NB4 (cell line): ENCODE measurements around the gene ANKRD26.

Experiments
- DNase-seq: peaks from one replicate; pipeline ENCODE4 v3.0.0; 2010; ENCODE audit warnings: low read depth
- H3K4me3 ChIP-seq: one replicate; pipeline ENCODE4 v1.5.1; 2011; ENCODE audit warnings: mild to moderate bottlenecking, low read depth, low read length, moderate library complexity
- MAX ChIP-seq: IDR thresholded peaks from 2 replicates; pipeline ENCODE4 v1.6.1; 2011; ENCODE audit warnings: low read depth, low read length
- MYC ChIP-seq: IDR thresholded peaks from 2 replicates; pipeline ENCODE4 v1.6.1; 2011; ENCODE audit warnings: low read depth, low read length
- POLR2A ChIP-seq: IDR thresholded peaks from 2 replicates; pipeline ENCODE4 v1.6.1; 2011; ENCODE audit warnings: mild to moderate bottlenecking; ENCODE audit not compliant: insufficient read length; ENCODE audit errors: extremely low read depth
- TF ChIP-seq, protein P1 (sequence below): IDR thresholded peaks from one replicate; pipeline ENCODE4 v1.5.1; 2012; ENCODE audit warnings: low read depth, low read length

The ANKRD26 gene

DNA sequence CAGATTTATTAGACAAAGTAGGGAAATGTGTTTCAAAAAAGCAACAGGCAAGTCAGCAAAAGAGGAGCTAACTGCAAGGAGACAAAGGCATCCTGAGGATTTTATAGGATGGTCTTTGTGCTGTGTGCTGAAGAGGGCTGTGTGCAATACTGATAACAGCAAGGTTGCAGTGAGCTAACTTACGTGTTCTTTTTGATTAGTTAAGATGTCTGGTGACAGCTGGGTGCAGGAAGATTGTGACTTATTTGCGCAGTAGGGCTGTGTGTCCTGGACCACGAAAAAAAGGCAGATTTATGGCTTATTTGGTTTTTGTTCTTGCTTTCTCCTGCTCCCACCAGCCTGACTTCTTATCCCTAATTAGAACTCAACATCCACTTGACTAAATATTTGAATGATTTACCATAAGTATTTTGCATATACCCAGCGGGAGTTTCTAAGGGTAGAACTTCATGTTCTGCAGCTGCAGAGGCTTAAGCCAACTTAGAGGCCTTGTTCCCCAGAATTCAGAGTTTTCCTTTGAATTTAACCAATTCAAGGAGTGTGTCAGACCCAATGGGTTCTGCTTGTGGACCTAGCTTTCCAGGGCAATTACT, 119.0 kb downstream of the ANKRD26 start:
- DNase-seq, result no peak
- H3K4me3 ChIP-seq, result no peak overlapping the region
- TF ChIP-seq POLR2A (no peak), MYC (no peak), MAX (no peak)
- TF ChIP-seq, protein P1, sequence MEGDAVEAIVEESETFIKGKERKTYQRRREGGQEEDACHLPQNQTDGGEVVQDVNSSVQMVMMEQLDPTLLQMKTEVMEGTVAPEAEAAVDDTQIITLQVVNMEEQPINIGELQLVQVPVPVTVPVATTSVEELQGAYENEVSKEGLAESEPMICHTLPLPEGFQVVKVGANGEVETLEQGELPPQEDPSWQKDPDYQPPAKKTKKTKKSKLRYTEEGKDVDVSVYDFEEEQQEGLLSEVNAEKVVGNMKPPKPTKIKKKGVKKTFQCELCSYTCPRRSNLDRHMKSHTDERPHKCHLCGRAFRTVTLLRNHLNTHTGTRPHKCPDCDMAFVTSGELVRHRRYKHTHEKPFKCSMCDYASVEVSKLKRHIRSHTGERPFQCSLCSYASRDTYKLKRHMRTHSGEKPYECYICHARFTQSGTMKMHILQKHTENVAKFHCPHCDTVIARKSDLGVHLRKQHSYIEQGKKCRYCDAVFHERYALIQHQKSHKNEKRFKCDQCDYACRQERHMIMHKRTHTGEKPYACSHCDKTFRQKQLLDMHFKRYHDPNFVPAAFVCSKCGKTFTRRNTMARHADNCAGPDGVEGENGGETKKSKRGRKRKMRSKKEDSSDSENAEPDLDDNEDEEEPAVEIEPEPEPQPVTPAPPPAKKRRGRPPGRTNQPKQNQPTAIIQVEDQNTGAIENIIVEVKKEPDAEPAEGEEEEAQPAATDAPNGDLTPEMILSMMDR, result no peak

DNA sequence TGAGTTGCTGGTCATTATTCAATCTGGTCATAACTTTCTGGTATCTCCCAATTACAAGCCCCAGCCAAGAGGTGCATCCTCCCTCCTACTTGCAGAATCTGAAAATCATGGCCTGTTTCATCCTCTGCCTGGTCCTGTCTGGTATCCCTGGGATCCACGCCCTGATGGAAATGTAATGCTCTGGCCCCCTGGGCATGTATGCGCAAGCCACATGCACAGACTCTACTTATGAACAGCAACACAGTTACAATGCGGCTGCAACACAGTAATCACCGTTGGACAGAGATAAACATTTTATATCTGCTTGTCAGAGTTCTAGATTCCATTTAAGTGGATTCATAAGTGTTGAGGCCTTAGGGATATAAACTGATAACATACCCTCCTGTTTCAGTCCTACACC, 121.8 kb downstream of the ANKRD26 start:
- no peak overlapping the region for H3K4me3 ChIP-seq
- DNase-seq, result no peak

DNA sequence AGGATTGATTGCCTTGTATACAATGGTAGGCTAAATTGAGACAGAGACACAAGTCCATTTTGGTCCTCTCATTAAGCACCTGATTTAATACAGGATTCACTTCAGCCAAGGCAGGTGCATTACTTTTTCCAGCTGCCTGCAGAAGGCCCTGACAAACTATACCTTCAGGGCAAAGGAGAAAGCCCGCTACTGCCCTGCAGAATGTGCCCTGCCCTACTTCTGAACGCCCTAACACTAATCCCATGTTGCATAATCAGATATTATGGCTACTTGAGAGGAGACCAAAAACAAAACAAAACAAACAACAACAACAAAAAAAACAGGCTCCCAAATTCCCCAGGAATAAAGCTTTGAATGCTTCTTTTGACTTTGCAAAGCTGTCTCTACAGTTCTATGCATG, 122.7 kb downstream of the ANKRD26 start:
- no peak for DNase-seq
- no peak overlapping the region for H3K4me3 ChIP-seq
- TF ChIP-seq, protein P1, result no peak
- TF ChIP-seq POLR2A (no peak), MAX (no peak), MYC (no peak)

More for the DNA sequence above, 121.8 kb downstream of the ANKRD26 start:
- TF ChIP-seq POLR2A (no peak), MAX (no peak), MYC (no peak)
- TF ChIP-seq, protein P1, result no peak

- TF ChIP-seq POLR2A (no peak), MAX (no peak), MYC (no peak)
- TF ChIP-seq, protein P1, result no peak
- H3K4me3 ChIP-seq, result no peak overlapping the region
- DNase-seq, result no peak
Measured at GRCh38 chr10:26970667-26971066, 129.6 kb downstream of the ANKRD26 start.

GRCh38 chr10:26969145-26969926, 131.0 kb downstream of the ANKRD26 start:
- TF ChIP-seq, protein P1, result no peak
- TF ChIP-seq MYC (no peak), POLR2A (no peak), MAX (no peak)
- no peak overlapping the region for H3K4me3 ChIP-seq
- no peak for DNase-seq
